SH-SY5Y (cell line): ENCODE data around the gene URGCP.

Experiments
- GATA2 ChIP-seq: IDR thresholded peaks from 2 replicates; pipeline ENCODE4 v1.6.1; 2011; ENCODE audit warnings: mild to moderate bottlenecking, low read depth, low read length
- GATA3 ChIP-seq: IDR thresholded peaks from 2 replicates; pipeline ENCODE4 v1.6.1; 2011; ENCODE audit warnings: low read depth, mild to moderate bottlenecking, low read length, moderate library complexity

DNA sequence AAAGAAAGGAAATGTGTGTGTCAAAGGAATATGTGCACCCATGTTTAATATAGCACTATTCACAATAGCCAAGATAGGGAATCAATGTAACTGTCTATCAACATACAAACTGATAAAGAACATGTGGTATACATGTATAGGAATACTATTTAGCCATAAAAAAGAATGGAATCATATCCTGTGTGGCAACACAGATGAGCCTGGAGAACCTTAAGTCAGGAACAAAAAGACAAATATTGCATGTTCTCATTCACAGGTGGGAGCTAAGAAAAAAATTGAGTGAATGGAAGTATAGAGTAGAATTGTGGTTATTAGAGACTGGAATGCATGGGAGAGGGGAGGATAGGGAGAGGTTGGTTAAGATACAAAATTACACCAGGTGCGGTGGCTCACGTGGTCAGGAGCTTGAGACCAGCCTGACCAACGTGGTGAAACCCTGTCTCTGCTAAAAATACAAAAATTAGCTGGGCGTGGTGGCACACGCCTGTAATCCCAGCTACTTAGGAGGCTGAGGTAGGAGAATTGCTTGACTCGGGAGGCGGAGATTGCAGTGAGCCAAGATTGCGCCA lies 10.5 kb downstream of the URGCP start:
- TF ChIP-seq GATA3, result no peak
- TF ChIP-seq GATA2, result no peak
